Measurements from ENCODE around the gene BORCS8.
A peak's percentile ranks its signal among the peaks of the same experiment; 100 is the strongest.
"Not testable (repeated sequence)": the region's sequence is repeated elsewhere in the genome, so short reads cannot be mapped to it uniquely, and the experiment has no call there.

The BORCS8 gene

GRCh38 chr19:19151418-19151817, 40.5 kb downstream of the BORCS8 start:
- no peak for DNase-seq

GRCh38 chr19:19149435-19149834, 42.5 kb downstream of the BORCS8 start:
- no peak for DNase-seq

GRCh38 chr19:19148504-19148903, 43.4 kb downstream of the BORCS8 start:
- DNase-seq, result not testable (repeated sequence)

GRCh38 chr19:19147344-19147743, 44.6 kb downstream of the BORCS8 start:
- DNase-seq, result no peak

GRCh38 chr19:19146865-19147264, 45.1 kb downstream of the BORCS8 start:
- DNase-seq, result no peak

- peak in 44 of 56 donors; percentile 6 to 84 (median 39) for DNase-seq
Observed at GRCh38 chr19:19145684-19146608, 46.0 kb downstream of the BORCS8 start.

GRCh38 chr19:19145281-19145680, 46.7 kb downstream of the BORCS8 start:
- DNase-seq, result no peak

GRCh38 chr19:19142347-19142746, 49.6 kb downstream of the BORCS8 start:
- no peak for DNase-seq

- no peak for DNase-seq
Observed at GRCh38 chr19:19140476-19140875, 51.5 kb downstream of the BORCS8 start.

GRCh38 chr19:19139876-19140229, 52.1 kb downstream of the BORCS8 start:
- DNase-seq, result peak in 1 of 56 donors; percentile 2

GRCh38 chr19:19138109-19138981, 53.6 kb downstream of the BORCS8 start, which contains the start of gene TMEM161A:
TMEM161A (minus strand) TSS chr19:19138478; CDS start chr19:19138428, 50 bp downstream.
- DNase-seq, result peak; percentile 66 to 98 (median 93)

GRCh38 chr19:19137556-19138108, 54.3 kb downstream of the BORCS8 start:
- DNase-seq, result peak in 3 of 56 donors; percentile 23 to 41 (median 28)

GRCh38 chr19:19135713-19136112, 56.2 kb downstream of the BORCS8 start:
- DNase-seq, result not testable (repeated sequence)

- peak in 1 of 56 donors; percentile 30 for DNase-seq
Observed at GRCh38 chr19:19134687-19135158, 57.2 kb downstream of the BORCS8 start.

- peak in 5 of 56 donors; percentile 1 to 16 (median 9) for DNase-seq
Observed at GRCh38 chr19:19133985-19134384, 58.0 kb downstream of the BORCS8 start.

GRCh38 chr19:19132912-19133311, 59.0 kb downstream of the BORCS8 start:
- no peak for DNase-seq

- DNase-seq, result no peak
Observed at GRCh38 chr19:19131989-19132388, 60.0 kb downstream of the BORCS8 start.
